ENCODE results near the gene MSX2.

MSX2 gene

GRCh38 chr5:174724484-174725260 lies at the start of gene MSX2:
Gene MSX2, plus strand, starts transcription at chr5:174724582. Its CDS starts 78 bp downstream, at chr5:174724660.
- ATAC-seq (replicated peaks): no peak
- Mint-ChIP-seq H3K27ac (peak within 1 kb of the TSS; percentile 93), H3K9me3 (no peaks in the 10 kb centered on the region), H3K4me1 (peaks cover 4 to 9% of the 10 kb centered on the region in 2 donors), H3K4me3 (peak within 1 kb of the TSS; percentile 53 to 76), H3K36me3 (peaks cover 3% of the 10 kb centered on the region in 2 donors), H3K27me3 (peaks cover 55 to 86% of the 10 kb centered on the region in 2 donors)
- no peak for DNase-seq

DNA sequence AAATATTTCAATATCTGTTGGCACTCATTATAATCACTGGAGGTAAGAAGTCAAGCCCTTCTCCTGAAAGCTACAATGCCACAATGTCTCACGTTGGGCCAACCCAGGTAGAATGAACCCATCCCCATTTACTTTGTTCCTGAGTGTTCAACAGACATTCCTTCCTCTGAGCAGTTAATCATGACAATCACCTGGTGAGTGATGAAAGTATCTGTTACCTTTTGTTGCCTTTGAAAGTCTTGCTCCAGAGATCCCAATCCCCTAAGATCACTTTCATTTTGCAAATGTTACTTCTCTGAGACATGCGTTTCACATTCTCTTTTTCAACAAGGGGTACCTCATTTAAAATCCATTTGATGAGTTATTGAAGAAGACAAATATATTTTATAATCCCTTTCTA lies 49.3 kb upstream of the MSX2 start:
- Mint-ChIP-seq H3K36me3 (no peaks in the 10 kb centered on the region), H3K27me3 (no peaks in the 10 kb centered on the region), H3K9me3 (peaks cover 0 to 8% of the 10 kb centered on the region in 2 donors)

GRCh38 chr5:174675916-174676315 lies 48.5 kb upstream of the MSX2 start:
- ATAC-seq (replicated peaks) (no peak), DNase-seq (no peak)
- Mint-ChIP-seq H3K27ac (no peak overlapping the region), H3K36me3 (no peaks in the 10 kb centered on the region), H3K4me1 (no peaks in the 10 kb centered on the region), H3K27me3 (no peaks in the 10 kb centered on the region), H3K4me3 (no peak overlapping the region), H3K9me3 (peaks cover 0 to 8% of the 10 kb centered on the region in 2 donors)

More for the DNA sequence above, 49.3 kb upstream of the MSX2 start:
- ATAC-seq (replicated peaks) (no peak), DNase-seq (no peak)
- Mint-ChIP-seq H3K4me3 (no peak overlapping the region), H3K27ac (no peak overlapping the region), H3K4me1 (no peaks in the 10 kb centered on the region)

- no peak overlapping the region for H3K27ac Mint-ChIP-seq
- no peak for ATAC-seq (replicated peaks)
These were observed 46.3 kb upstream of the MSX2 start for GRCh38 chr5:174678107-174678506.

DNA sequence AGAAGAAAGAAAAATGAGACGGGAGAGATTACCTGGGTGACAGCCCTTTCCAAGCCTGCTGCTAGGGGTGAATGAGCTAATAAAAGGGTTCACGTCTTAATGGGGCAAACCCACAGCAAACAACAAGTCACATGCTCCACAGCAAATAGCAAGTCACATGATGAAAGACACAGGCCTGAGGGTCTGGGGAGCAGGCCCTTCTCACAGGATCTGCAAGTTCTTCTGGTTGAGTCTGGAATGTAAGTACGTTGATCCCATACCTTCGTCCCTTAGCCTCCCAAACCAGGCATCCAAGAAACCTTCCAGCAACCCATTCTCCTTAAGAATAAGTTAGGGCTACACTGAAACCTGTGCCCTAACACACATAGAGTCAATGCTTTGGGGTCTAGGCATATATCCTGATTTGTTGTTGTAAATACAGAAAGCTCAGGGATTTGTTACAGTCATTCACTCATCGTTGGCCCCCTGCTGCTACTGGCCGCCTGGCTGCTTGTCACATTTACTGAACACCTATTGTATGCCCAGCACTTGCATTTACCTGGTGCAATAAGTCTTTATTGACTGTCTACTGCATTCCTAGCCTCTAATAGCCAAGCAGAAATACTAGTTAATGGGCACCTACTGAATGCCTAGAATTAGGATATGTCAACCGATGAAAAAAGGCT lies 43.3 kb upstream of the MSX2 start:
- DNase-seq (no peak), ATAC-seq (replicated peaks) (no peak)
- H3K4me3 Mint-ChIP-seq: no peak overlapping the region
- H3K4me1 Mint-ChIP-seq: no peaks in the 10 kb centered on the region
- H3K9me3 Mint-ChIP-seq: peaks cover 4 to 10% of the 10 kb centered on the region in 2 donors
- no peaks in the 10 kb centered on the region for H3K36me3 Mint-ChIP-seq
- H3K27ac Mint-ChIP-seq: no peak overlapping the region
- peaks cover 0 to 4% of the 10 kb centered on the region in 2 donors for H3K27me3 Mint-ChIP-seq

More at GRCh38 chr5:174678107-174678506, 46.3 kb upstream of the MSX2 start:
- H3K9me3 Mint-ChIP-seq: peaks cover 0 to 8% of the 10 kb centered on the region in 2 donors
- no peak for DNase-seq
- no peaks in the 10 kb centered on the region for H3K36me3 Mint-ChIP-seq
- no peaks in the 10 kb centered on the region for H3K4me1 Mint-ChIP-seq
- H3K27me3 Mint-ChIP-seq: no peaks in the 10 kb centered on the region
- H3K4me3 Mint-ChIP-seq: no peak overlapping the region

GRCh38 chr5:174687503-174687902 lies 36.9 kb upstream of the MSX2 start:
- Mint-ChIP-seq H3K36me3 (no peaks in the 10 kb centered on the region), H3K9me3 (peaks cover 4% of the 10 kb centered on the region in 2 donors), H3K27ac (no peak overlapping the region), H3K4me3 (no peak overlapping the region), H3K27me3 (peaks cover 42 to 47% of the 10 kb centered on the region in 2 donors), H3K4me1 (peaks cover 2 to 4% of the 10 kb centered on the region in 2 donors)
- no peak for ATAC-seq (replicated peaks)
- no peak for DNase-seq

GRCh38 chr5:174688441-174689354 lies 35.7 kb upstream of the MSX2 start:
- ATAC-seq (replicated peaks): no peak
- H3K9me3 Mint-ChIP-seq: peaks cover 1 to 4% of the 10 kb centered on the region in 2 donors
- H3K27ac Mint-ChIP-seq: no peak overlapping the region
- H3K4me3 Mint-ChIP-seq: no peak overlapping the region
- no peaks in the 10 kb centered on the region for H3K36me3 Mint-ChIP-seq
- DNase-seq: no peak
- peaks cover 4 to 7% of the 10 kb centered on the region in 2 donors for H3K4me1 Mint-ChIP-seq
- peaks cover 44 to 58% of the 10 kb centered on the region in 2 donors for H3K27me3 Mint-ChIP-seq

GRCh38 chr5:174690271-174690670 lies 34.1 kb upstream of the MSX2 start:
- no peaks in the 10 kb centered on the region for H3K9me3 Mint-ChIP-seq
- ATAC-seq (replicated peaks) (no peak), DNase-seq (no peak)
- H3K36me3 Mint-ChIP-seq: no peaks in the 10 kb centered on the region
- H3K27ac Mint-ChIP-seq: no peak overlapping the region
- H3K27me3 Mint-ChIP-seq: peaks cover 49 to 68% of the 10 kb centered on the region in 2 donors
- no peak overlapping the region for H3K4me3 Mint-ChIP-seq
- peaks cover 4 to 7% of the 10 kb centered on the region in 2 donors for H3K4me1 Mint-ChIP-seq

DNA sequence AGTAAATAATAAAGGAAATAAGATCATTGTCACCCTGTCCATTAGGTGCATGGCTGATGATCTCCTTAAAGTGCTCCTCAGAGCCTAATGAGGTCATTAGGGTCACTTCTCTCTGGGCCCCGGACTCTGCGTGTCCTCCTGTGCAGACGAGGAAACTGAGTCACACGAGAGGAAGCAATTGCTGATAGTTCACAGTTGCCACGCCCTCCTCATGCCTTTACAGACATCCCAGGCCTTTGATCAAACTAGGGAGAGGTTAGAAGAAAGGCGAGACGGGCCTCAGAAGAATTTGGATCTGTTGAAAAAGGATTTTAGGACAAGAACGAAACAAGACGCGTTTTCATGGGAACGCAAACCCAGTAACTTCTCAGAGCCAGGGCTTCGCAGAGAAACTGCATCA lies 32.0 kb upstream of the MSX2 start:
- Mint-ChIP-seq H3K27ac (no peak overlapping the region), H3K4me1 (peaks cover 4 to 7% of the 10 kb centered on the region in 2 donors), H3K27me3 (peaks cover 53 to 68% of the 10 kb centered on the region in 2 donors), H3K4me3 (no peak overlapping the region), H3K9me3 (peaks cover 0 to 4% of the 10 kb centered on the region in 2 donors), H3K36me3 (no peaks in the 10 kb centered on the region)
- ATAC-seq (replicated peaks) (no peak), DNase-seq (no peak)

DNA sequence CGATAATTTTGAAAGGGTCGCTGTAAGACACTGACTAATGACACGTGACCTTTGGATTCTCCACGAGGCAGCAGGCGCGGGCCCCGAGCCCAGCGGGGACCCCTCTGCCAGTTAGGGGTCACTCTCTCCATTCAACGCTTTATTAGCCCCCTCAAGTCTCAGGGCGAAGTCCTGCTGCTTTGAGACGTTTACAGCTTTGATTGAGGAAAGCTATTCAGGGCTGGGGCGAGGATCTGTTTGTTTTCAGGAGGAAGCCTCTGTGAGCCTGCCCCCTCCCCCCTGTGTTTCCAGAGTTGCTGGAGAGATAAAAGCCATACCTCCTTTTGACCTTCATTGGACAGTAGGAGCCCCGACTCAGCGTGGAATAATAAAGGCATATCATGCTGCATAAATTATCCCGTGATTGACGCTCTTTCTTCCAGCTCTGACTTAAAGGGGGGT lies 31.4 kb upstream of the MSX2 start:
- peaks cover 0 to 4% of the 10 kb centered on the region in 2 donors for H3K9me3 Mint-ChIP-seq
- peaks cover 4 to 7% of the 10 kb centered on the region in 2 donors for H3K4me1 Mint-ChIP-seq
- H3K4me3 Mint-ChIP-seq: no peak overlapping the region
- H3K36me3 Mint-ChIP-seq: no peaks in the 10 kb centered on the region
- ATAC-seq (replicated peaks) (no peak), DNase-seq (no peak)
- peaks cover 53 to 66% of the 10 kb centered on the region in 2 donors for H3K27me3 Mint-ChIP-seq
- H3K27ac Mint-ChIP-seq: no peak overlapping the region

DNA sequence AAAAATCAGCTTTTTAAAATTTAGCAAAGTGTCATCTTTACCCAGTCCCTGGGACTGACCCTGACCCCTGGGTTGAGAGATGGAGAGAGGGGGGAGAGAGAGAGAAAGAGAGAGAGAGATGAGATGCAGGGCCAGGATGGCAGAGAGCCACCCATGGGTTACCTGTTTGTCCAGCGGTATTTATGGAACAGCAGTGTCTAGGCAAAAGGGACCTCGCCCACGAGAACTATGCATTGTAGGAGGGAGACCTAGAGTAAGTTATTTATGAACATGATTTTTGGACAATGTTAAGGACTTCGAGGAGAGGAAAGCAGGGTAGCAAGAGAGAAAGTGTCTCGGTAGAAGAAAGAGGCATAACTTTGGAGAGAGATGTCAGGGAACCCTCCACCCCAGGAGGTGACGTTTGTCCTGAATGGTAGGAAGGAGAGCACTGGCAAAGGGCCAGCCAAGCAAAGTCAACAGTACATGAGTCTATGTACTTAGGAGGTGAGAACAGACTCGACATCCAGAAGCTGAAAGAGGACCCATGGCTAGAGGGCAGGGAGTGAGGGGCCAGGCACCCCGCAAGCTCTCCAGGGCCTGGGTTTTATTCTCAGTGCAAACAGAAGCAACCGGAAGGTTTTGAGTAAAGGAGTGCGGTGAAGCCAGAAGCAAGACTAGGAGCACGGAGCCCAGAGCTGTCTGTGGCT lies 30.5 kb upstream of the MSX2 start:
- peaks cover 1 to 7% of the 10 kb centered on the region in 2 donors for H3K4me1 Mint-ChIP-seq
- DNase-seq: no peak
- no peak for ATAC-seq (replicated peaks)
- H3K9me3 Mint-ChIP-seq: peaks cover 0 to 4% of the 10 kb centered on the region in 2 donors
- H3K4me3 Mint-ChIP-seq: no peak overlapping the region
- no peak overlapping the region for H3K27ac Mint-ChIP-seq
- no peaks in the 10 kb centered on the region for H3K36me3 Mint-ChIP-seq
- peaks cover 45 to 58% of the 10 kb centered on the region in 2 donors for H3K27me3 Mint-ChIP-seq

DNA sequence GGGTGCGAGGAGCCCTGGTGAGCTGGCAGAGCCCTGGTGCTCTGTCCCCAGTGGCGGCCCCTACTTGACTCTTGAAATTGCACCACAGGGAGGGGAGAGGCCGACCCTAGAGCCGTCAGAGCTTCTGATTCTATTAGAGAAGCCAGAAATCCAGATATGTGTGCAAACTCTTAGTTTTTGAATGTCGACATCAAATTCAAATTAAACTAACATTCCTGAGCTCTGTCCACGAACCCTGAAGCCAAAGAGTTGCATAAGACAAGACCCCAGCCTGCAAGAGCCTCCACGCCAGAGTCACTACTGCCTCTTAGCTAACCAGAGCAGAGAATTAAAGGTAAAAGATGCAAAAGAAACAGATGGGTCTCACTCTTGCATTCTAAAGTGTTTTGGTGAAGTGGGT lies 29.8 kb upstream of the MSX2 start:
- Mint-ChIP-seq H3K4me1 (peaks cover 1 to 7% of the 10 kb centered on the region in 2 donors), H3K36me3 (no peaks in the 10 kb centered on the region), H3K9me3 (peaks cover 0 to 4% of the 10 kb centered on the region in 2 donors), H3K27me3 (peaks cover 38 to 56% of the 10 kb centered on the region in 2 donors), H3K27ac (no peak overlapping the region), H3K4me3 (no peak overlapping the region)
- DNase-seq (no peak), ATAC-seq (replicated peaks) (no peak)

GRCh38 chr5:174698156-174698555 lies 26.2 kb upstream of the MSX2 start:
- no peak for ATAC-seq (replicated peaks)
- Mint-ChIP-seq H3K4me1 (no peaks in the 10 kb centered on the region), H3K36me3 (no peaks in the 10 kb centered on the region), H3K27ac (no peak overlapping the region), H3K27me3 (peaks cover 11 to 23% of the 10 kb centered on the region in 2 donors), H3K4me3 (no peak overlapping the region), H3K9me3 (peaks cover 0 to 4% of the 10 kb centered on the region in 2 donors)
- no peak for DNase-seq
